Tibial artery (tissue), 4 donors: Measurements from ENCODE around the gene LCLAT1.

Source experiments
- DNase-seq, 2 donors: peaks; one replicate each; pipeline ENCODE4 v3.0.0-alpha.2; 2019
- H3K27ac ChIP-seq, 2 donors: fragments of 200-600 bp; sonication (generic) in 1 of 2; 1 replicate in 1 of 2; 2 replicates in 1 of 2; pipeline ENCODE4 v1.5.1; 2018 to 2019; ENCODE audit warnings: mild to moderate bottlenecking in 1 of 2
- H3K27me3 ChIP-seq, 2 donors: fragments of 200-600 bp; sonication (generic) in 1 of 2; one replicate each; pipeline versions ENCODE4 v1.5.1 to v1.6.0; 2016 to 2019
- H3K36me3 ChIP-seq, 3 donors: fragments of 200-600 bp; sonication (generic) in 2 of 3; one replicate each; pipeline ENCODE4 v1.5.1; 2016 to 2019; ENCODE audit warnings: mild to moderate bottlenecking in 2 of 3
- H3K4me1 ChIP-seq, 4 donors: fragments of 200-600 bp; sonication (generic) in 2 of 4; 1 replicate in 3 of 4; 2 replicates in 1 of 4; pipeline ENCODE4 v1.5.1; 2016 to 2019
- H3K4me3 ChIP-seq, 2 donors: fragments of 200-600 bp; sonication (generic) in 1 of 2; 1 replicate in 1 of 2; 2 replicates in 1 of 2; pipeline ENCODE4 v1.5.1; 2018 to 2019; ENCODE audit warnings: mild to moderate bottlenecking in 2 of 2
- H3K9me3 ChIP-seq, 3 donors: fragments of 200-600 bp; sonication (generic) in 1 of 3; one replicate each; pipeline ENCODE4 v1.5.1; 2016 to 2019
- CTCF ChIP-seq, 2 experiments: fragments of 200-600 bp in 1 of 2; fragments of 450-650 bp in 1 of 2; IDR thresholded peaks; one replicate each; pipeline ENCODE4 v1.5.1; 2017 to 2019; ENCODE audit warnings: antibody characterized with exemption in 2 of 2, mild to moderate bottlenecking in 1 of 2, moderate library complexity in 1 of 2
- intact Hi-C: fragments of 100-400 bp; cut with DNase I; formaldehyde crosslinking; loops from one replicate; pipeline ENCODE4 v1.15.0; 2023; ENCODE audit warnings: low total_unique reads

LCLAT1 gene

GRCh38 chr2:30436859-30437435, 10.1 kb upstream of the LCLAT1 start:
- Histone ChIP-seq H3K27ac (no peak overlapping the region), H3K27me3 (no peaks in the 10 kb centered on the region), H3K4me3 (no peak overlapping the region), H3K4me1 (peaks cover 0 to 33% (median 12%) of the 10 kb centered on the region in 4 donors), H3K36me3 (no peaks in the 10 kb centered on the region), H3K9me3 (no peaks in the 10 kb centered on the region)
- DNase-seq = no peak
- TF ChIP-seq CTCF (IDR thresholded peaks at IDR 0.05) = no peak
- intact Hi-C loops = no loop called here

- Histone ChIP-seq H3K4me1 (peaks cover 0 to 30% (median 11%) of the 10 kb centered on the region in 4 donors), H3K27ac (peak overlapping the region in 1 of 2 donors; percentile 6), H3K36me3 (no peaks in the 10 kb centered on the region), H3K27me3 (no peaks in the 10 kb centered on the region), H3K9me3 (no peaks in the 10 kb centered on the region), H3K4me3 (no peak overlapping the region)
- no peak for TF ChIP-seq CTCF (IDR thresholded peaks at IDR 0.05)
- no peak for DNase-seq
- intact Hi-C loops = no loop called here
Observed at GRCh38 chr2:30437809-30438548, 9.1 kb upstream of the LCLAT1 start.

- Histone ChIP-seq H3K36me3 (no peaks in the 10 kb centered on the region), H3K27me3 (no peaks in the 10 kb centered on the region), H3K9me3 (no peaks in the 10 kb centered on the region), H3K27ac (no peak overlapping the region), H3K4me3 (no peak overlapping the region), H3K4me1 (peaks cover 0 to 17% (median 2%) of the 10 kb centered on the region in 4 donors)
- intact Hi-C loops = no loop called here
- no peak for TF ChIP-seq CTCF (IDR thresholded peaks at IDR 0.05)
- no peak for DNase-seq
Observed at GRCh38 chr2:30439296-30439695, 7.8 kb upstream of the LCLAT1 start.

- no peak for TF ChIP-seq CTCF (IDR thresholded peaks at IDR 0.05)
- Histone ChIP-seq H3K27ac (no peak overlapping the region), H3K27me3 (no peaks in the 10 kb centered on the region), H3K4me3 (no peak overlapping the region), H3K9me3 (no peaks in the 10 kb centered on the region), H3K4me1 (peaks cover 0 to 11% (median 0%) of the 10 kb centered on the region in 4 donors), H3K36me3 (no peaks in the 10 kb centered on the region)
- intact Hi-C loops = no loop called here
- no peak for DNase-seq
Observed at GRCh38 chr2:30439879-30440278, 7.2 kb upstream of the LCLAT1 start.

GRCh38 chr2:30441023-30441422, 6.0 kb upstream of the LCLAT1 start:
- Histone ChIP-seq H3K9me3 (no peaks in the 10 kb centered on the region), H3K27ac (no peak overlapping the region), H3K27me3 (no peaks in the 10 kb centered on the region), H3K36me3 (no peaks in the 10 kb centered on the region), H3K4me1 (peaks cover 0 to 11% (median 0%) of the 10 kb centered on the region in 4 donors), H3K4me3 (no peak overlapping the region)
- DNase-seq = no peak
- no peak for TF ChIP-seq CTCF (IDR thresholded peaks at IDR 0.05)
- intact Hi-C loops = no loop called here
